ENCODE measurements around the gene JAKMIP2.

GRCh38 chr5:147752666-147753290 is 29.8 kb downstream of the JAKMIP2 start:
- TF ChIP-seq, protein P1, sequence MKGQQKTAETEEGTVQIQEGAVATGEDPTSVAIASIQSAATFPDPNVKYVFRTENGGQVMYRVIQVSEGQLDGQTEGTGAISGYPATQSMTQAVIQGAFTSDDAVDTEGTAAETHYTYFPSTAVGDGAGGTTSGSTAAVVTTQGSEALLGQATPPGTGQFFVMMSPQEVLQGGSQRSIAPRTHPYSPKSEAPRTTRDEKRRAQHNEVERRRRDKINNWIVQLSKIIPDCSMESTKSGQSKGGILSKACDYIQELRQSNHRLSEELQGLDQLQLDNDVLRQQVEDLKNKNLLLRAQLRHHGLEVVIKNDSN (IDR thresholded peaks at IDR 0.05): no peak
- no peak for TF ChIP-seq TAF1 (IDR thresholded peaks at IDR 0.05; ENCODE audit: low read depth)
- no peak for TF ChIP-seq EP300 (IDR thresholded peaks at IDR 0.05; ENCODE audit: borderline replicate concordance)
- TF ChIP-seq, protein P2, sequence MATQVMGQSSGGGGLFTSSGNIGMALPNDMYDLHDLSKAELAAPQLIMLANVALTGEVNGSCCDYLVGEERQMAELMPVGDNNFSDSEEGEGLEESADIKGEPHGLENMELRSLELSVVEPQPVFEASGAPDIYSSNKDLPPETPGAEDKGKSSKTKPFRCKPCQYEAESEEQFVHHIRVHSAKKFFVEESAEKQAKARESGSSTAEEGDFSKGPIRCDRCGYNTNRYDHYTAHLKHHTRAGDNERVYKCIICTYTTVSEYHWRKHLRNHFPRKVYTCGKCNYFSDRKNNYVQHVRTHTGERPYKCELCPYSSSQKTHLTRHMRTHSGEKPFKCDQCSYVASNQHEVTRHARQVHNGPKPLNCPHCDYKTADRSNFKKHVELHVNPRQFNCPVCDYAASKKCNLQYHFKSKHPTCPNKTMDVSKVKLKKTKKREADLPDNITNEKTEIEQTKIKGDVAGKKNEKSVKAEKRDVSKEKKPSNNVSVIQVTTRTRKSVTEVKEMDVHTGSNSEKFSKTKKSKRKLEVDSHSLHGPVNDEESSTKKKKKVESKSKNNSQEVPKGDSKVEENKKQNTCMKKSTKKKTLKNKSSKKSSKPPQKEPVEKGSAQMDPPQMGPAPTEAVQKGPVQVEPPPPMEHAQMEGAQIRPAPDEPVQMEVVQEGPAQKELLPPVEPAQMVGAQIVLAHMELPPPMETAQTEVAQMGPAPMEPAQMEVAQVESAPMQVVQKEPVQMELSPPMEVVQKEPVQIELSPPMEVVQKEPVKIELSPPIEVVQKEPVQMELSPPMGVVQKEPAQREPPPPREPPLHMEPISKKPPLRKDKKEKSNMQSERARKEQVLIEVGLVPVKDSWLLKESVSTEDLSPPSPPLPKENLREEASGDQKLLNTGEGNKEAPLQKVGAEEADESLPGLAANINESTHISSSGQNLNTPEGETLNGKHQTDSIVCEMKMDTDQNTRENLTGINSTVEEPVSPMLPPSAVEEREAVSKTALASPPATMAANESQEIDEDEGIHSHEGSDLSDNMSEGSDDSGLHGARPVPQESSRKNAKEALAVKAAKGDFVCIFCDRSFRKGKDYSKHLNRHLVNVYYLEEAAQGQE (IDR thresholded peaks at IDR 0.05; ENCODE audit: low read depth): no peak
- TF ChIP-seq TCF12 (IDR thresholded peaks at IDR 0.05; ENCODE audit: low read depth): no peak
- no peak for TF ChIP-seq CREB1 (IDR thresholded peaks at IDR 0.05; ENCODE audit: low read depth)
- TF ChIP-seq TEAD4 (IDR thresholded peaks at IDR 0.05): no peak
- TF ChIP-seq, protein P3, sequence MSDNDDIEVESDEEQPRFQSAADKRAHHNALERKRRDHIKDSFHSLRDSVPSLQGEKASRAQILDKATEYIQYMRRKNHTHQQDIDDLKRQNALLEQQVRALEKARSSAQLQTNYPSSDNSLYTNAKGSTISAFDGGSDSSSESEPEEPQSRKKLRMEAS (IDR thresholded peaks at IDR 0.05): no peak

Data from Ishikawa (cell line).